H7 (cell line): ENCODE data around the gene KLF9. TPM values are rescaled to one million over a fixed set of nuclear protein-coding genes. Genes with fewer than 3 reads are reported as not detected.
A peak's percentile ranks its signal among the peaks of the same experiment; 100 is the strongest.

ENCODE experiments used
- DNase-seq: peaks from one replicate; pipeline ENCODE4 v3.0.0; 2012
- H3K27me3 ChIP-seq: 2 replicates; pipeline ENCODE4 v1.6.0; 2011; ENCODE audit warnings: mild to moderate bottlenecking, low read length; ENCODE audit not compliant: control insufficient read depth, insufficient read depth
- H3K36me3 ChIP-seq: replicated peaks from 2 replicates; pipeline ENCODE4 v1.5.1; 2011; ENCODE audit warnings: low read length; ENCODE audit not compliant: control insufficient read depth, insufficient read depth
- H3K4me3 ChIP-seq: 2 replicates; pipeline ENCODE4 v1.5.1; 2011; ENCODE audit warnings: low read depth, mild to moderate bottlenecking, control low read depth, low read length, moderate library complexity; ENCODE audit not compliant: insufficient read depth
- total RNA-seq: library from RNA; depleted of rRNA; stranded (reverse); fragments of >200 nt; shearing (Covaris generic); gene quantifications from 2 replicates; pipeline ENCODE4 v1.2.3, GENCODE V29; 2014

KLF9 gene
- total RNA-seq, 1 experiment from 2014 or later, result 0.97 TPM

DNA sequence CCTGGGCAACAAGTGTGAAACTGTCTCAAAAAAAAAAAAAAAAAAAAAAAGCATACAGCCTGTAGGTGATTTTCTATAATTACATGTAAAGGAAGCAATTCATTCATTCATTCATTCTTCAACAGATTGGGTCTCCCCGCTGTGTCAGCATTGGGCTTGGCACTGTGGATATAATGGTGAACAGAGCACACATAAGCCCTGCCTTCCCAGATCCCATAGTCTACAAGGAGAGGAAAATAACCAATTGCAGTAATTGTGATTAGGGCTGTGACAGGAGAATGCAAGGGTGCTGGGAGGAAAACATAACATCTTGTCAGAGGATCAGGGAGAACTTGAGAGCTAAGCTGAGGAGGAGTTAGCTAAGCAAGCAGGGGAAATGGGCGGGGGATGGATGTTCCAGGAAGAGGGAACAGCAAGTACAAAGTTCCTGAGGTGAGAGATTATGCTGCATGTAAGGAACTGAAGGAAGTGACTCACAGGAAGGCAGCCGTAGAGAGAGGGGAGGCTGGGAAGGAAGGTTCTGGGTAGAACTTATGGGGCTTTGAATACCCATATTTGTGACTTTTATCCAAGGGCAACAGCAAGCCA lies 24.0 kb upstream of the KLF9 start:
- Histone ChIP-seq H3K4me3 (no peak overlapping the region), H3K36me3 (no peaks in the 10 kb centered on the region), H3K27me3 (no peaks in the 10 kb centered on the region)
- no peak for DNase-seq

DNA sequence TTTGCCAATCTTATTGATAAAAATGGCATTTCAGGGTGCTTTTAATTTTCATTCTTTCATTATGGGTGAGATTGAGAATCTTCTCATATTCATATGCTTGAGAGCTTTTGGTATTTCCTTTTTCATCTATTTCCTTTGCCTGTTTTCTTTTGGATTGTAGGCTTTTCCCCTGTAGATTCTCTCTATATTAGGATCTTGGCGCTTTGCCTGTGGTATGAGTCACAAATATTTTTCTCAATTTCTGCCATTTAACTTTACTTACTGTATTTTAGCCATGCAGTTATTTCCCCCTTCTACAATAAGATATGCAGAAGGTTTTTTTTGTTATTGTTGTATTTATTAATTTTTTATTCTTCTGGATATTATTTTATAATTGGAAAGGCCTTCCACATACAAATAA lies 21.5 kb upstream of the KLF9 start:
- no peaks in the 10 kb centered on the region for H3K27me3 ChIP-seq
- H3K4me3 ChIP-seq, result no peak overlapping the region
- no peak for DNase-seq
- H3K36me3 ChIP-seq, result no peaks in the 10 kb centered on the region

DNA sequence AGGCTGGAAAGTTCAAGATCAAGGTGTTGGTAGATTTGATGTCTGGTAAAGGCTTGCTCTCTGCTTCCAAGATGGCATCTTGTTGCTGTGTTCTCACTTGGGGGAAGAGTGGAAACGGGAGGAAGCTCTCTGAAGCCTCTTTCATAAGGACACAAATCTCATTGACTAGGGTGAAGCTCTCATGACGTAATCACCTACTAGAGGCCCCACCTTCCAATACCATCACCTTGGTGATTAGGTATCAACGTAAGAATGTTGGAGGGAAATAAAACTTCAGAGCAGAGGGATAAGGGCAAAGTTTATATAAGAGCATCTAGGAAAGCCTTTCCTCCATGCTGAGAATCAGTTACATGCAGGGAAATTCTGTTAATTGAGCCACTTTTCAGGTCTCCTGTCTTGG lies 15.4 kb upstream of the KLF9 start:
- Histone ChIP-seq H3K27me3 (no peaks in the 10 kb centered on the region), H3K4me3 (no peak overlapping the region), H3K36me3 (no peaks in the 10 kb centered on the region)
- DNase-seq, result no peak

DNA sequence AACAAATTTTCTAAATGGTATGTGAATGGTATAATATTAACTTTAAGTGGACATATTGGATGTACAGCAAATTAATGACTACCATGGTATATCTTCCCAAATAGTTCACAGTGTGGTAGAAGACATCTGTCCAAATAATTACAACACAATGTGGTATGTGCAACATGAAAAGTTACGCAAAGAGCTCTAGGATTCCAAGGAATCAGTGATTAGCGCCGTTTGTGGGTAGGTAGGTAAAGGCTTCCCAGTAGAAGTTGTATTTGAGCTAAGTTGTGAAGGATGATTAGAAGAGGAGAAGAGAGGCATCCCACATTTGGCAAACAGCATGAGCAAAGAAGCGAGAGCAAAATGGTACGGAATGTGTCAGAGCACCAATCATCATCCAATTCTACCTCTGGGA lies 14.3 kb upstream of the KLF9 start:
- DNase-seq, result no peak
- Histone ChIP-seq H3K36me3 (no peaks in the 10 kb centered on the region), H3K27me3 (no peaks in the 10 kb centered on the region), H3K4me3 (no peak overlapping the region)

- Histone ChIP-seq H3K36me3 (no peaks in the 10 kb centered on the region), H3K4me3 (no peak overlapping the region), H3K27me3 (no peaks in the 10 kb centered on the region; the same call in 1 of the 2 replicates)
- DNase-seq, result no peak
These were observed 12.9 kb upstream of the KLF9 start for GRCh38 chr9:70427161-70427945.

GRCh38 chr9:70425192-70425591 lies 10.7 kb upstream of the KLF9 start:
- H3K27me3 ChIP-seq, result no peaks in the 10 kb centered on the region; the same call in none of the 2 replicates
- no peak for DNase-seq

GRCh38 chr9:70422371-70423043 lies 8.1 kb upstream of the KLF9 start:
- no peak for DNase-seq
- Histone ChIP-seq H3K36me3 (no peaks in the 10 kb centered on the region), H3K27me3 (no peaks in the 10 kb centered on the region; the same call in none of the 2 replicates)

More at GRCh38 chr9:70425192-70425591, 10.7 kb upstream of the KLF9 start:
- Histone ChIP-seq H3K4me3 (no peak overlapping the region), H3K36me3 (no peaks in the 10 kb centered on the region)

GRCh38 chr9:70421272-70422180 lies 7.1 kb upstream of the KLF9 start:
- DNase-seq, result peak; percentile 28
- Histone ChIP-seq H3K27me3 (no peaks in the 10 kb centered on the region; the same call in none of the 2 replicates), H3K4me3 (peak overlapping the region; percentile 80), H3K36me3 (no peaks in the 10 kb centered on the region)

More at GRCh38 chr9:70422371-70423043, 8.1 kb upstream of the KLF9 start:
- no peak overlapping the region for H3K4me3 ChIP-seq

DNA sequence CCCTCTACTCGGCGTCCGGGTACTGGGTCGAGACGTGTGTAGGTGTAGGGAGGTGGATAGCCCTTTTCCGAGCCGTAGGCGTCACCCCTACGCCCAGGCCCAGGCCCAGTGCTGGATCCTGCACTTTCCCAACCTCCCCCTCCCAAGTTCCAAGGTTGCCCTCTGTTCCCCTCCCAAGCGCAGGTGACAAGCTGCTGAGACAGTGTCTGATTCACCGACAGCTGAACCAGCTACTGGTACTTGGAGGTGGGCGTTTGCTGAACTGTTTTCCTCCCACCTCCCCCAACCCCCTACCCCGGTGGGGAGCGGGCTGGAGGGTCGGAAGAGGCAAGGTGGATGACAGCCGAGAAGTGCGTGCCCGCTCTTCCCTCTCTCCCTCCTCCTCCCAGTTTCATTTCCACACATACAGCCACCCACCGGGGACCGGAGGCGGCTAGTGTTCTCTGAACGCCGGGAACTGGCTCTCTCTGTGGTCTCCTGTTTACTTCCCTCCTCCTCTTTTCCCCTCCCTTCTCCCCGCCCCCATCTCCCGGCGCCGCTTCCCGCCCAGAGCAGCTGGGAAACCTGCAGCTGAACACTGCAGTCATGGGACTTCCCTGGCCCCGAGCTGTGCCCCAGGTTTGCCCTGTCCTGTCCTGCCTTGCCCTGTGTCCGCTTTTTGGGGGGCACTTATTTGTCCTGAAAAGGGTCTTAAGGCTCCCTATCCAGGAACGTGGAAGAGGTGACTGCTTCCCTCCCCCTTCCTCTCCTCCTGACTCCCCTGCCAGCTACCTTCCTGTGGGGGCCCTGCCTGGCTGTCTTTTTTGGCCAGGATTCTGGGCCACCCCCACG lies 6.2 kb upstream of the KLF9 start:
- DNase-seq, result peak; percentile 79

GRCh38 chr9:70419556-70420440 lies 5.3 kb upstream of the KLF9 start:
- H3K36me3 ChIP-seq, result no peaks in the 10 kb centered on the region
- H3K27me3 ChIP-seq, result peaks cover 4% of the 10 kb centered on the region
- DNase-seq, result peak; percentile 87
- H3K4me3 ChIP-seq, result peak overlapping the region; percentile 80

More for the DNA sequence above, 6.2 kb upstream of the KLF9 start:
- Histone ChIP-seq H3K36me3 (no peaks in the 10 kb centered on the region), H3K27me3 (no peaks in the 10 kb centered on the region; the same call in none of the 2 replicates), H3K4me3 (peak overlapping the region; percentile 80)

GRCh38 chr9:70418822-70419555 lies 4.5 kb upstream of the KLF9 start:
- peak; percentile 86 for DNase-seq
- Histone ChIP-seq H3K27me3 (peaks cover 8% of the 10 kb centered on the region), H3K4me3 (peak overlapping the region; percentile 80), H3K36me3 (no peaks in the 10 kb centered on the region)

- Histone ChIP-seq H3K4me3 (no peak overlapping the region), H3K36me3 (no peaks in the 10 kb centered on the region), H3K27me3 (peaks cover 26% of the 10 kb centered on the region)
- DNase-seq, result no peak
These were observed 1.0 kb upstream of the KLF9 start for GRCh38 chr9:70415476-70415875.
